ENCODE data around the gene CNTNAP4.

CNTNAP4 gene

DNA sequence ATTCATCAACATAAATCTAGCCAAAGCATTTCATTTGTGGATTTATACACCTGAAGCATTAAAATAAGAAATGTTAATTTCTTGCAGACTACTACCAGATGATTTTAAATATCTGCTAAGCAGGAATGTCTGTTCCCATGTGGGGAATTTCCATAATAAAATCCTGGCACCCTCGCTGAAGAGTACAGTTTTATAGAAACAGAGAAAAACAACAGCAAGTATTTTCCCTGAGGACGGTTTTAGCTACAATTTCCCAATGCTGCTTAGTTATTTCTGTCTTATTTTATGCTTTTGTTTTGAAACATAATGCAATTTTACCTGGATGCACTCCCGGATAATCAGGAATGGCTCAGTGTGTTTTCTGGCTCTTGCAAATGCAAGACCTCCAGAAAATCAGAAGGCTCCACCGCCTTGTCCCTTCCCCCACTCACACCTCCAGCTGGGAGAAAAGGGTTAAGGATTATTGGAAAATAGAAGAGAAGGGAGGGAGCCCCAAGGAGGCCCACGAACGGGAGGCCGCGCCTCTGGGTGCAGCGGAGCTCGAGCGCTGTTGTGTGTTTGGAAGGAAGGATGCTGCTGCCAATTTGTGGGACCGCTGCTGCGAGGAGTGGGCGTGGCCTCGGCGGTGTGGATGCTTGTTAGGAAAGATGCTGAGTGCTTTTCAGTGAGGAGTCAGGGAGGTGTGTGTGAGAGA, at the start of gene CNTNAP4:
Gene CNTNAP4 (plus strand): TSS at position 657 of the 694 bp plus-strand sequence. CDS start 262 bp downstream, outside the sequence.
- DNase-seq: no peak

DNA sequence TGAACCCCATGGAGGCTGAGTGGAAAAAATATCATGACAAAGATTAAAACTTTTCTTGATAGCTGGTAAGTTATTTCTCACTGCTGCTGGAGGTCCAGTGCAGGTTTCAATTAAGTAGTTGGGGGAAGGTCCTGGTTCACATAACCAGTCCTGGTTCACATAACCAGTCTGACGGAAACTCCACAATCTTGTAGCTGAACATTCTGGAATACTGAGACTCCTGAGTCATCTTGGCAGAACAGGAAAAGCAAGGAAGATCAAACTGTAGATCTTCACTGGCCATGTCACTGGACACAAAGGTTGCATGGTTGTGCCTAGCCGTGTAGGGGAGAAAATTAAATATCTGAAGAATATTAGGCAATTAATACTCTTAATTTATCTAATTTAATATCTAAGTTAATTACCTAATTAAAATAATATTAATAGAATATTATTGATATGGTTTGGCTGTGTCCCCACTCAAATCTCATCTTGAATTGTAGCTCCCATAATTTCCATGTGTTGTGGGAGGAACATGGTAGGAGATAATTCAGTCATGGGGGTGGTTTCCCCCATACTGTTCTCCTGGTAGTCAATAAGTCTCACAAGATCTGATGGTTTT, 48.6 kb upstream of the CNTNAP4 start:
- no peak for DNase-seq

DNA sequence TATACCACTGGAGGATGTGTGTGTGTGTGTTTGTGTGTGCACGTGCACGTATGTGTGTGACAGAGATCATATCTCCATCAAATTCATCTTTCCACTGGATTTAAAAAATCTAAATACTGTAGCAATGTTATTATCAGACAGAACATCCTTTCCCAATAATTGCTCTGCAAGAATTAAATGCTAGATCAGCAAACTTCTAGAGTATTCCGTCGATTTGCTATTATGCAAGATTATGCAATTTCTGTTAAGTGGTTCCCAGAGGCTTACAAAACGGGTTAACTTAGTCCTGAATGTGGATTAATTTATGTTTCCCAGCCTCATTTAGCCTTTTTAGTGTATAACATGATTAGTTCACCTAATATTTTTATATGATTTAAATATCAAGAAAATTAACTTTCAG, 44.5 kb upstream of the CNTNAP4 start:
- DNase-seq: no peak

DNA sequence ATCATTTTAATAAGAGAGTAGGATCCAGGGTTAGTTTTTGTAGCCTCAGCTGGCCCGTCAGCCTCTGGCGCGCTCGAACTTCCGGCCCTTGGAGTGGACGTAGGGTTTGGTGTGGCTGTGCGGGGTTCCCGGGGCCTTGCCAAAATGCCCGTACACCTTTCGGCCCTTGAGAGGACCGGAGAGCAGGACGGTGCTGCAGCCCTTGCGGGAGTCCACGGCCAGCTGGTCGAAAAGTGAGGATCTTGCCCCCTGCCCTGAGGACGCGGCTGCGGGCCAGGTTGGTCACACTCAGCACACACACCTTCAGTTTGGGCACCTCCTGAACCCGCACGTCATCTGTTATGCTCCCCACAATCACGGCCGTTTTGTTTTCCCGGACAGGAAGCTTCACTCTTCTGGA, 42.2 kb upstream of the CNTNAP4 start:
- DNase-seq: no peak

DNA sequence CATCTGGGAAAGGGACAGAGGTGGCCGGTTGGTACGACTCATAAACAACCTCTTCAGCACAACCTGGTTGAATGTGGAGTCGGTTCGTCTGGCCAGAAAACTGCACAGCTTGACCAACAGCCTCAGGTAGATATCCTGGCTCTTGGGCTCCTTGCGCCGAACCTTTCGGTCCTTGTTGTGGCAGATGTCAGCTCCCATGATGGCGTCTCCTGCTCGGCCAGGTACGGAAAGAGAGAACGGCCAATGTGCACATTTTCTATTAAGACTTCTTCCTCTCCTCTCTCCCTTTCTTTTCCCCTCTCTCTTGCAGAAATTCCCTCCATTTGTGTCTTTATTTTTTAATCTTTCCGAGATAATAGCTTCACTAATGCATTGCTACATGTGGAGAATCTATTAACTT, 41.8 kb upstream of the CNTNAP4 start:
- DNase-seq: no peak

DNA sequence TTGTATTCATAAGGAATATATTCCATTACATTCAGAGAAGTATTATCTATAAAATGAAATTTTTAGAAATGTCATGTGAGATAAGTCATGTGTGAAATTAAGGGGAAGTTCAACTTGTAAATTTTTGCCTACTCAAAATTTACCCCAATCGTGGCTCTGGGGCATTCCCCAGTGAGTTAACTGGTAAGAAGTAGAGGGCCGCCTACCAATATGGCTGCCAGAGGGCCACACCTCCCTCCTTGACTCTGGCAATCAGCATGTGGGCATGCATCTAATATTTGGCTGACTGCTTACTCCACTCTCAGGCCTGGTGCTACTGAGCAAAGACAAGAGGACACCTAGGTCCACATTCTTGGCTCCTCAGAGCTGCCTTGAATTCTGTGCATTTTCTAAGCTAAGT, 39.7 kb upstream of the CNTNAP4 start:
- no peak for DNase-seq

DNA sequence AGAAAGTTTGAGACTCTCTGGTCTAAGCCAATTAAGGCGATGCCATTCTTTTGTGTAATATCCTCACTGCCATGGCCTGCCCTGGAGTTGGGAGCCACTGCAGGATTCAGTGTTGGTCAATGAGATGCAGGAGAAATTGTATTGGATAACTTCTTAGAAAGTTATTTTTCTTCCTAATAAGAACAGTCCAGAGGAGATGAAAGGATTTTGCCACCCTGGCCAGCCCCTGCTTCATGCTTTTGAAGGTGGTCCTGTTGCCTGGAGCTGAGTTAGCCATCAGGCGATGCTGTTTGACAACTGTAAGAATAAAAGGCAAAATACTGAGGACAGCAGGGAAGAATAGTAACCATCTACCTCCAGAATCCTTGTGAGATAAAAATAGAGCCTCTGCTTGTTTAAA, 35.4 kb upstream of the CNTNAP4 start:
- no peak for DNase-seq

DNA sequence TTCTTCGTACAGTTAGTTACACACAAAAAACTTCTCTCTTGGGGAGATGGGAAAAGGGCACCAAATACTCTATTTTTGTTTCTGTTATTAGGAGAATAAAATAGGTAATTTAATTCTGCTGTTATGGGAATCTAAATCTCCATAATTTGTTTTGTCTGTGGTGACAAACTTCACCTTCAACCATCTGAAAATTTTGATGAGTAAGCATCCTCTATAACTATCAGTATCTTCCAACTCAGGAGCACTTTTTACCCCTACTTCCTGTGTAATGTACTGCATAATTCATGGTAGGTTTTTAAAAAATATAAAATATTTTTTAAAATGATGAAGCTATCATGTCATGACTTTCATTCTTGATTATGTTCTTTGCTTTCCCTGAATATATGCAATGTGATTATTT, 33.6 kb upstream of the CNTNAP4 start:
- DNase-seq: no peak

DNA sequence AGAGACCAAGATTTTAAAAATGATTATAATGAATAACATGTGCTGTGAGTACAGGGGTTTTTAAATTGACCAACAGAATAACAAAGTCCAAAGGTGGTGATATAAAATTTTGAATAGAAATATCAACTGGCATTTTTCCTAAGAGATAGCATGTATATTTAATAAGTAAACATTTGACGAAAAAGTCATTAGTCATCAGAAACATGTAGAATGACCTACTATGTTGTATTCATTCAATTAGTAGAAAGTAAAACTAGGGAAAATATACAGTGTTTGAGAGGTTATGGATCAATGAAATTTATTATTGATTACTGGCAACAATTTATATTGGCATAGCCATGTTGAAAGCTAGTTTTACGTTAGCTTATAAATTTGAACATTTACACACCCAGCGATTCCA, 30.6 kb upstream of the CNTNAP4 start:
- DNase-seq: no peak

DNA sequence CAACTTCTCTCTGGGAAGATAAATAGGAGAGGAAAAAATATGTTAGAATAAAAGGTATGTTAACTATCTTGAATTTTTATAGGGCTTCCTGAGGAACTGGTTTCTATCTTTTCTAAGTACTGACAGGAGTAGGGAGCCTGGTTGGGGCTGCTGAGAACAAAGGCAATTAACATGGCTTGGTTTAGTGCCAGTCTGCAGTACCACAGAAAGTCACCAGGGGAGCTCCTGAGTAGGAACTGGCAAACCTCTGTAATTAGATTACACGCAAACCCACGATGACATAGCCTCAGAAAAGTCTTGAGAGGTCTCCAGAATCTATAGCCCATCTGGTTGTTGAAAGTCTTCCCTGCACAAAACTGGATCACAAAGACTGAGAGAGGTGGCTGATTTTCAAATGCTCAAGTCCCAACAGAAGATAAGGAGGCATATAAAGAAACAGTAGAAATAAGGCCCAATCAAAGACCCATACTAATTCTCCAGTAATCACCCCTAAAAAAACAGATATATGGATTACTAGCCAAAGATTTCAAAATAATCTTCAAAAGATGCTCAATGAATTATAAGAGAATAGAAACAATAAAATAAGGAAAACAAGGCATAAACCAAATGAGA, 11.7 kb upstream of the CNTNAP4 start:
- DNase-seq: peak; percentile 4

DNA sequence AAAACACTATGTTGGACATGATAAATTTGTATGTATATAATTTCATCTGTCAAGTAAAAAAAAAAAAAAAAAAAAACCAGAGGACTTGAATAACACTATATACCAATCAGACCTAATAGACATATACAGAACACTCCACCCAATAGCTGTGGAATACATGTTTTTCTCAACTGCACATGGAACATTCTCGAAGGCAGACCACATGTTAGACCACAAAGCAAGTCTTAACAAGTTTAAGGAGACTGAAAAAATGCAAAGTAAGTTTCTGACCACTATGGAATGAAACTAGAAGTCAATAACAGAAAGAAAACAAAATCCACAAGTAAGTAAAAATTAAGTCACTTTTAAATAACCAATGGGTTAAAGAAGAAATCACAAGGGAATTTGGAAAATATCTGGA, 8.4 kb upstream of the CNTNAP4 start:
- no peak for DNase-seq

DNA sequence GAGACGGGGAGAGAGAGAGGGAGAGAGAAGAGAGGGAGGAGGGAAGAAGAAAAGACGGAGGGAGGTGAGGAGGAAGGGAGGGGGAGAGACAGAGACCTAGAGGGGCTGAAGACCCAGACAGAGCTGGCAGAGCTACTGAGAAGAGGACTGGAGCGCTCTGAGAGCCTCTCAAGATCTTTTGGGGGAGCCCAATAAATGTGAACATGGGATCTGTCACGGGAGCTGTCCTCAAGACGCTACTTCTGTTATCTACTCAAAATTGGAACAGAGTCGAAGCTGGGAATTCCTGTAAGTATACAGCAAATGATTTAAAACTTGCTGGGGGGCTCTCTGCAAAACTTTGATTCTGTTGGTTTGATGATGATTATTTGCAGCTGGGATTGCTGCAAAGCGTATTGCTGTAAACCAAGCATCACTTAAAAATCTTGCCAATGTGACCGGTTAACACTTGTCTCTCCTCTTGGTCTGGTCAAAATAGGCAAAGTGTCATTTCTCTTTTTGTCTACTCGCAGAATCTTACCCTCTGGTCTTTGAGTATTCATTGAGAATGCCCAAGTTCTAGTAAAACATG, 344 bp downstream of the CNTNAP4 start:
- DNase-seq: no peak

DNA sequence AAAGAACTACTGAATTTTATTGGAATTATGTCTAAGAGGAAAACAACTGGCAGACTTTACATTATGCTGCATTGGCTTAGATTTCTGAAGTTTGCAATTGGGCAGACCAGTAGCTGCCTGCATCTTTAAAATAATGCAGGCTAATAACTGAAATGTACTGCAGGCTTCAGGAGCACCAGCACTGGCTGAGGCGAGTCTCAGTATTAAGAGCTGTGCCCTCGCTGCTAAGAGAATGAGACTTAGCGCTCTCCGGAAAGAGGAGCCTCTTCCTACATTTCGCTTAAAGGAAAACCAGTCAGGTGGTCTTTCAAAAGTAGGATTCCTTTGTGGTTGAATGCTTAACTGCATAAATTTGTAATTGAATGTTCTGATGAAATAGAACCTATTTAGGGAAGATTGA, 885 bp downstream of the CNTNAP4 start:
- no peak for DNase-seq

DNA sequence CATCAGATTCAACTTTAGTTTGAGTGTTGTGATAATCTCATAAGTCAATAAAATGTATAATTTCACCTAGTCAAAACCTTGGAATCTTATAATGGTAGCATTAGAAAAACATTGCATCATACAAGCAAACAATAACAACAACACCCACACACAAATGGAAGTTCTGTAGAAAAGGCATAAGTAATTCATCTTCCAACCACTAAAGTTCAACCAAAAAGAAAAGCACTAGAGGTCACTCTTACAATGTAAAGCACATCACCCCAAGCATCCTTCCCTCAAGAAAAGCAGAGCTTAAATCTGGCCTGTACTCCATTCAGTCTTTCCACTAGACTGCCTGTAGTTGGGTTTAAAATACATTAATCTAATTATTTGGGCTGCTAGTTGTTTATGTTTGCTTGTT, 1.8 kb downstream of the CNTNAP4 start:
- no peak for DNase-seq

DNA sequence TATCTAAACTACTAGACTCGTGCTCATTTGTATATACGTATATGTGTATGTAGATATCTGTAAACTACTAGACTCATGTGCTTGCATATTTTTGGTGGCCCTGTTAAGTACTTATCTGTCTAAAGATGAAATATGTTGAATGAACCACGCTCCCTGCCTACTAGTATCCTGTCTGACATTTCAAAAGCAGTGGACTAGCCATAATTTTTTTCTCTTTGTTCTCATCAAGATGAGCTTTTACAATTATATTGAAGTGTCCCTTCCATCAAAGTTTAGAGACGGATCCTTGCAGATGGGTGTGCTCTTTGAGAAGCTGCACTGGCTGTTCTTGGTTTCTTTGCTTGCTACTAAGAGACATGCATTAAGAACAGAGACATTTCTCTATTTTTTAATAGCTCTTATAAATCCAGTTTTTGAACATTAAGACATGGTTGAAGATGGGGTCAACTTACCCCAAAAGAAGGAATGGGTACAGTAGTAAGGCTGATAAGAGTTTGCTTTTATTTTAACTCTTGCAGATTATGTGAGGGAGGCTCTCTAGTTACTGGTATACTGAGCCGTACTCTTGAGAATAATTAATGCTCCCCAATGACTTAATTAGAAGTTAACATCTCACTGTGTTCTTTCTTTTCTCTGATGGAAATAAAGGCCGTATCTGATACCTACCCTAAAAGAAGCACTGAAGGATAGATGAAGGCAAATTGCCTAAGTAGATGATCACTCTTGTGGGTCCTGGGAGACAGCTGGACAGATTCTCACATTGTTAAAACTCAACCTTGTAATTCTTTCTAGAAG, 3.4 kb downstream of the CNTNAP4 start:
- DNase-seq: no peak

DNA sequence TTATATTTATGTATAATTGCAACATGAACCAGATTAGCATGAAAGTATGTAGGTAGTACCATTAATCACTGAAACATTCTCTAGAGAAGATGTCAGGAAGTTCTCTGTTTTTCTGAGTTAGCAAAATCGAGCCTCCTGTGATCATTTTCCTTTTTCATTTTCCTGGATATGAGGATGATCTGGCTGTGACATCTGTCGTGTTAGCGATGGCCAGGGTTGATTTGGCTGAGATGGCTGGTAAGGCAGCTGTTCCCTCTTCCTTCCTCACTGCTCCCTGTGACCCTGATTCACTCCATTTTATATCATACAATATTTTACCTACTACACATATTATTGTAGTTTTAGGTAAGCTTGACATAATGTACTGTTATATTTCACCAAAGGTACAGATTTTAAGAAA, 10.3 kb downstream of the CNTNAP4 start:
- no peak for DNase-seq

DNA sequence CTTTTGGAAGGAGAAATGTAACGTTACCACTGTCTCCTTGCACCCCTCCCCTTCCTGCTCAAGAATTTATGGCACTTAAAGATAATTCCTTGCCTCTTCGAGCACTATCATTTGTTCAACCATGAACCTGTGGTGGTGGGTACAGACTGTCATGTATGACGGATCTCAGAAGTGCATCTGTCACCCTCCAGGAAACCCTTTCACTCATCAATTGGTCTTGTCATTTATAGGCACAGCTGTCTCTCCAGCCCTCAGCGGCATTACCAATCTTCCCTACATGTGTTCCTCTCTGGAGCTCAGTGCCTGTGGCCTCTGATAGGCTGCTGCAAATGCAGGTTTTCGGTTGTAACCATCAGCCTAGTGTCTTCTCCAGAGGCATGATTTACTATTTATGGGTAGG, 15.0 kb downstream of the CNTNAP4 start:
- no peak for DNase-seq

DNA sequence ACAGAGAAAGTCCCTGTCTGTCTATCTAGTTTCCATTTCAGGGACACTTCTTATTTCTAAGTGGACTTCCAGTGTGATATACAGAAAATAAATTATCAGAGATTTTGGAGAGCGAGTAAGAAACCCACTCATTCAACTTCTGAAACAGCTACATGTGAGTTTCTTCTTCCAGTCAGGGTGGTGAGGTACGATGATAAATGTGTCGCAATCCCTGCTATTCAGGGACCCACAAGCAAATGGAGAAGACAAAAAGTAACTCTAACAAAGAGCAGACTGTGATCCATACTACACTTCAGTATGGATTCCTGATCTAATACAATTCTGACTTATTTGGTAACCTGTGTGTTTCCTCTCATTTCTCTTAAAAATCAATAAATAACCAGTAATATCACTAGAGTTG, 16.8 kb downstream of the CNTNAP4 start:
- no peak for DNase-seq

DNA sequence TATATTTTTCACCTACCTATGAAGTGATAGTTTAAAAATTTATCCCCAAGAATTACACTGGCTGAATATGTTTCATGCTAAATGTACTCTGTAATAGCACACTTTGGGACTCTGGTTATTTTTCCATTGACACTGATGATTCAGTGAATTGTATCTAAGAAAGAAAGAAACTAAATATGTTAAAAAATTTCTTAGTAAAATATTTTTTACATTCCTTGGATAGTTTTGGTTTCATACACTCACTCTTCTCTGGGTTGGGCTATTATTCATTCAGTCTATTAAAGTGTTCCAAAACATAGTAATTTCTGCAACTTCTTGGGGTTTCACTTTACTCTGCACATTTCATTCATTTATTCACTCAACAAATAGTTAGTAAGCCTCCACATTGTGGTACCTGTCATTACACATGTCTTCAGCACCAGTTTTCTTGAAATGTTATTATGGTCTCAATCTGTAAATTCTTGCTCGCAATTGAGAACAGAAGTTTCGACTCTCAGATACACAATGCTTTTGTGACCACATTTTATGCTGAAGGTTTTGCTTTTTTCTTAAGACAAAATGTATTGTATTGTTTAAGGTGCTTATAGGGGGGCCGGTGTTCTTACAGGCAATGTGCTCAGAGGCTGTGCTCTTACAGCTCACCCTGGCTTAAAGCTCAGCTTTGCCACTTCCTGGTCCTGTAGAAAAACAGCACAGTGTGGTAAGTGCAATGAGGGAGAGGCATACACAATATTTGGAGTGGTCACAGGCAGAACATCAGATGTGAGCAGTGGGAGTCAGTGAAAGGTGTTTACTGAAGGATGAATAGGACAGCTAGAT, 17.4 kb downstream of the CNTNAP4 start:
- DNase-seq: no peak

DNA sequence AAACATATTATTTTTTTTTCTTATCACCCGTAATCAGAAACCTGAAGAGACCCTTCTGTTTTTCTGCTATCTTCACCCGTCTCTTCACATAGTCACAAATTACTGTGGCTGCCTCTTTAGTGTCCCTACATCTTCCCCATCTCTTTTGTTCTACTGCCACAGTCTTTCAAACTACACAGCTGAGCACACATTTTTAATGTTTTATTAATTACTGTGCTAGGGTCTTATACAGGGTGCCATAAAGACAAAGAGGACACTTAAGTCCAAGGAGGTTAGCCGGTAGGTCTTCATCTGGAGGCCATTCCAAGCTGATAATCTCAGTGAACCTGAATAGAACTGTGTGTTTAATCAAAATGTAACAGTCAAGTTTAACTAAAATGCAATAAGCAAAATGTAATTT, 20.7 kb downstream of the CNTNAP4 start:
- DNase-seq: no peak

DNA sequence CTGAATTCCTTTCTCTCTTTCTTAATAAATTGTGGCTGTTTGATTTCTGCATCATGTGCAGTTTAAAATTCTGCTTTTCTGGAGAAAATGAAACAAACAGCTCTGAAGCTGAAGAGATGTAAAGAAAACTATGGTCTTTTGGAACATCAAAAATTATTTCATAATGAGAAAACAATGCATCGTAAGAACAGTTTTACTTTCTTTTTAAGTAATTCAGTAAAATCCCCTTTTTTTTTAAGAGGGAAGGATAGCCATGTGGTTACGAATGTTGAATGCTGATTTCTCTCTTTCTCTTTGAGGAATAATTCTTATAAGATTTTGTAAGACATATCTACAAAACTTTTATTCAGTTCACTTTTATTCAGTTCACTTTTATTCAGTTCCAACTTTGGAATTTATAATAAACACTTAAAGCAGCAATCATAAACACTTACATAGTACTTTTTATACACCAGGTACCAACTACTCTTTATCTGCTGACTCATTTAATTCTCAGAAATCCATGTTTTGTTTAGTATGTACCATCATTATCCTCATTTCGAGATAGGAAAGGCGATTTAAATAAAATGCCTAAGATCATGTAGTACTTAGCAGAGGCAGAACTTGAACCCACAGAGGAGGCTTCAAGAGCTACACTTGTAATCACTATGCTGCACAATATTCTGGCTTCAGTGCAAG, 26.6 kb downstream of the CNTNAP4 start:
- DNase-seq: no peak

All from NCI-H1436 (cell line).